Calu3 (cell line): ENCODE data around the gene TNFRSF8. TPM values are rescaled to one million over a fixed set of nuclear protein-coding genes. Genes with fewer than 3 reads are reported as not detected.

ENCODE experiments used
- BruUV-seq: library from RNA; stranded (reverse); fragments of 400-500 nt; replicated peaks from 2 replicates; lab custom pipeline; 2021; lab: Mats Ljungman, UMichigan
- CTCF ChIA-PET: fragments of 300-600 bp; sonication (Branson Sonifier 250); formaldehyde crosslinking; loops from one replicate; lab custom pipeline; 2022; ENCODE audit warnings: antibody characterized with exemption; lab: Charles Lee
- DNase-seq: peaks from one replicate; pipeline ENCODE4 v3.0.0; 2022
- H3K27ac Mint-ChIP-seq: one replicate; pipeline ENCODE4 v1.8.0; 2022; ENCODE audit warnings: mixed read lengths; ENCODE audit not compliant: unreplicated experiment
- H3K27me3 Mint-ChIP-seq: one replicate; pipeline ENCODE4 v1.8.0; 2022; ENCODE audit warnings: mixed read lengths; ENCODE audit not compliant: unreplicated experiment
- H3K36me3 Mint-ChIP-seq: one replicate; pipeline ENCODE4 v1.8.0; 2022; ENCODE audit warnings: mild to moderate bottlenecking, moderate library complexity, mixed read lengths; ENCODE audit not compliant: insufficient read depth, unreplicated experiment
- H3K4me1 Mint-ChIP-seq: one replicate; pipeline ENCODE4 v1.8.0; 2022; ENCODE audit warnings: mild to moderate bottlenecking, low read depth, mixed read lengths; ENCODE audit not compliant: unreplicated experiment
- H3K4me3 Mint-ChIP-seq: one replicate; pipeline ENCODE4 v1.8.0; 2022; ENCODE audit warnings: mild to moderate bottlenecking, low read depth, moderate library complexity, mixed read lengths; ENCODE audit not compliant: unreplicated experiment
- H3K9me3 Mint-ChIP-seq: one replicate; pipeline ENCODE4 v1.8.0; 2022; ENCODE audit warnings: low read depth, mixed read lengths; ENCODE audit not compliant: unreplicated experiment
- intact Hi-C: fragments of 100-400 bp; cut with micrococcal nuclease; formaldehyde crosslinking; loops from one replicate; pipeline ENCODE4 v1.10.0; 2022; ENCODE audit not compliant: unreplicated experiment
- total RNA-seq: library from RNA; stranded (reverse); gene quantifications from 2 replicates; pipeline ENCODE4 v1.2.3, GENCODE V29; 2022
- TF ChIP-seq, protein P1 (sequence below): fragments of 200-600 bp; IDR thresholded peaks from one replicate; pipeline ENCODE4 v1.8.0; 2022; ENCODE audit warnings: antibody characterized with exemption; ENCODE audit not compliant: unreplicated experiment

Gene TNFRSF8
- total RNA-seq, 1 experiment from 2014 or later = not detected

GRCh38 chr1:12179111-12179519 is 116.0 kb downstream of the TNFRSF8 start:
- no TSS peak for BruUV-seq
- DNase-seq = no peak
- H3K4me1 Mint-ChIP-seq = peaks cover 21% of the 10 kb centered on the region
- H3K9me3 Mint-ChIP-seq = no peaks in the 10 kb centered on the region
- no peak overlapping the region for H3K4me3 Mint-ChIP-seq
- no peaks in the 10 kb centered on the region for H3K36me3 Mint-ChIP-seq
- H3K27me3 Mint-ChIP-seq = peaks cover 13% of the 10 kb centered on the region
- CTCF ChIA-PET = no interaction called here
- intact Hi-C loops = no loop called here
- TF ChIP-seq, protein P1, sequence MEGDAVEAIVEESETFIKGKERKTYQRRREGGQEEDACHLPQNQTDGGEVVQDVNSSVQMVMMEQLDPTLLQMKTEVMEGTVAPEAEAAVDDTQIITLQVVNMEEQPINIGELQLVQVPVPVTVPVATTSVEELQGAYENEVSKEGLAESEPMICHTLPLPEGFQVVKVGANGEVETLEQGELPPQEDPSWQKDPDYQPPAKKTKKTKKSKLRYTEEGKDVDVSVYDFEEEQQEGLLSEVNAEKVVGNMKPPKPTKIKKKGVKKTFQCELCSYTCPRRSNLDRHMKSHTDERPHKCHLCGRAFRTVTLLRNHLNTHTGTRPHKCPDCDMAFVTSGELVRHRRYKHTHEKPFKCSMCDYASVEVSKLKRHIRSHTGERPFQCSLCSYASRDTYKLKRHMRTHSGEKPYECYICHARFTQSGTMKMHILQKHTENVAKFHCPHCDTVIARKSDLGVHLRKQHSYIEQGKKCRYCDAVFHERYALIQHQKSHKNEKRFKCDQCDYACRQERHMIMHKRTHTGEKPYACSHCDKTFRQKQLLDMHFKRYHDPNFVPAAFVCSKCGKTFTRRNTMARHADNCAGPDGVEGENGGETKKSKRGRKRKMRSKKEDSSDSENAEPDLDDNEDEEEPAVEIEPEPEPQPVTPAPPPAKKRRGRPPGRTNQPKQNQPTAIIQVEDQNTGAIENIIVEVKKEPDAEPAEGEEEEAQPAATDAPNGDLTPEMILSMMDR = no peak
- H3K27ac Mint-ChIP-seq = no peak overlapping the region

GRCh38 chr1:12179676-12180075 is 116.6 kb downstream of the TNFRSF8 start:
- no peak overlapping the region for H3K27ac Mint-ChIP-seq
- no TSS peak for BruUV-seq
- intact Hi-C loops = no loop called here
- TF ChIP-seq, protein P1 = no peak
- H3K27me3 Mint-ChIP-seq = peaks cover 13% of the 10 kb centered on the region
- no peak for DNase-seq
- no peak overlapping the region for H3K4me3 Mint-ChIP-seq
- CTCF ChIA-PET = no interaction called here
- no peaks in the 10 kb centered on the region for H3K36me3 Mint-ChIP-seq
- H3K4me1 Mint-ChIP-seq = peaks cover 21% of the 10 kb centered on the region
- no peaks in the 10 kb centered on the region for H3K9me3 Mint-ChIP-seq

DNA sequence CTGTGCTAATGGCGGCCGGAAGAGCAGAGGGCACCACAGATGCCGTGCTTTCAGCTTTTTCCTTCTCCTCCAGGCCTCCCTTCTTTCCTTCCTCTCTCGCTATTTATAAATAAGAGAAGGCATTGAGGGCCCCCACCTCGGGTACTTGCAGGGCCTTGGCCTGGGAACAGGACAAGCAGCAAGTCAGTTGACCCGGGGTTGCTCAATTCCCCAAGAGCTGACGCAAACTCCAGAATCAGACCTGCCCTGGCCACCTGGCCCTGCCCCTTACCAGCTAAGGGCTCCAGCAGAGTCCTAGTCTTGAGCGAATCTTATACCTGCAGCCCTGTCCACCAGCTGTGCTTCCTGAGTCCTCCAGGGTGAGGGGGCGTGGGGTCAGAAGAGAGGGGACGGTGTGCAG is 117.2 kb downstream of the TNFRSF8 start:
- CTCF ChIA-PET = no interaction called here
- TF ChIP-seq, protein P1 = no peak
- no peaks in the 10 kb centered on the region for H3K36me3 Mint-ChIP-seq
- no peaks in the 10 kb centered on the region for H3K9me3 Mint-ChIP-seq
- no peak for DNase-seq
- H3K27me3 Mint-ChIP-seq = peaks cover 13% of the 10 kb centered on the region
- H3K27ac Mint-ChIP-seq = no peak overlapping the region
- BruUV-seq = no TSS peak
- no peak overlapping the region for H3K4me3 Mint-ChIP-seq
- H3K4me1 Mint-ChIP-seq = peaks cover 21% of the 10 kb centered on the region
- intact Hi-C loops = no loop called here

DNA sequence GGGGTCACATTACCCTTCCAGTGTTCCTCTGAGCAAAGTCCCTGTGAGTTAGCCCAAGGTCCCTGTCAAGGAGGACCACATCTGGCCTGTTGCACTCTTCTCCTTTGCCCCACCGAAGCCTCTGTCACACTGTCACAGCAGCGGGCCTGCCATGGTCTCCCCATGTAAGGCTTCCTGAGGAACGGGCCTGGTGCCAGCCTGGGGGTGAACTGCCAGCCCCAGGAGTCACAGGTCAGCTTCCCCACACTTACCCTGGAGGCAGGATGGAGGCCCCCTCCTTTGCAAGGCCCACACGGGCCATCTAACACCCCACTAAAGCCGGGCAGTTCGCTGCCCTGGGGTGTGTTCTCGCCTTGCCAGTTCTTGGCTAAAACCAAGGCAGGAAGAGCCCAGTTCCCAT is 117.8 kb downstream of the TNFRSF8 start:
- Mint-ChIP-seq H3K9me3 (no peaks in the 10 kb centered on the region), H3K36me3 (no peaks in the 10 kb centered on the region), H3K27me3 (peaks cover 13% of the 10 kb centered on the region), H3K4me3 (no peak overlapping the region), H3K4me1 (peaks cover 21% of the 10 kb centered on the region), H3K27ac (no peak overlapping the region)
- BruUV-seq = no TSS peak
- TF ChIP-seq, protein P1 = no peak
- CTCF ChIA-PET = no interaction called here
- DNase-seq = no peak
- intact Hi-C loops = no loop called here
